ENCODE results near the gene PLEKHB2. TPM values are rescaled to one million over a fixed set of nuclear protein-coding genes. Genes with fewer than 3 reads are reported as not detected.
"Not testable (repeated sequence)": the region's sequence is repeated elsewhere in the genome, so short reads cannot be mapped to it uniquely, and the experiment has no call there.

Gene PLEKHB2
- total and polyA plus RNA-seq, 7 donors = 28.8 to 160 (median 39.6) TPM

DNA sequence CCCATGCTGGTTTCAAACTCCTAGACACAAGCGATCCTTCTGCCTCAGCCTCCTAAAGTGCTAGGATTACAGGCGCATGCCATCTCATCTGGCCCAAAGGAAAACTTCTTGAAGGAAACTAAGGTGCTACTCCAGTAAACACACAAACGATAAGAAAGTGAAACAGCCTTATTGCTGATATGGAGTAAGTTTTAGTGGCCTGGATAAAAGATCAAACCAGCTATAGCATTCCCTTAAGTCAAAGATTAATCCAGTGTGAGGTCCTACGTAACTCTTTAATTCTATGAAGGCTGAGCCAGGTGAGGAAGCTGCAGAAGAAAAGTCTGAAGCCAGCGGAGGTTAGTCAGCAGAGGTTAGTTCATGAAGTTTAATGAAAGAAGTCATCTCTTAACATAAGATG, 63.4 kb downstream of the PLEKHB2 start:
- Histone ChIP-seq H3K9me3 (no peaks in the 10 kb centered on the region), H3K4me3 (no peak overlapping the region), H3K4me1 (no peaks in the 10 kb centered on the region), H3K36me3 (no peaks in the 10 kb centered on the region), H3K27ac (no peak overlapping the region), H3K27me3 (no peaks in the 10 kb centered on the region)
- intact Hi-C loops (cut with DNase I) = no loop called here
- WGBS, 2 donors = 25 to 68% methylated on average over 5 of the region's 5 CpGs
- TF ChIP-seq EP300 (IDR thresholded peaks at IDR 0.05) (no peak), POLR2AphosphoS5 (IDR thresholded peaks at IDR 0.05) (no peak), POLR2A (IDR thresholded peaks at IDR 0.05) (no peak)
- TF ChIP-seq, protein P1, sequence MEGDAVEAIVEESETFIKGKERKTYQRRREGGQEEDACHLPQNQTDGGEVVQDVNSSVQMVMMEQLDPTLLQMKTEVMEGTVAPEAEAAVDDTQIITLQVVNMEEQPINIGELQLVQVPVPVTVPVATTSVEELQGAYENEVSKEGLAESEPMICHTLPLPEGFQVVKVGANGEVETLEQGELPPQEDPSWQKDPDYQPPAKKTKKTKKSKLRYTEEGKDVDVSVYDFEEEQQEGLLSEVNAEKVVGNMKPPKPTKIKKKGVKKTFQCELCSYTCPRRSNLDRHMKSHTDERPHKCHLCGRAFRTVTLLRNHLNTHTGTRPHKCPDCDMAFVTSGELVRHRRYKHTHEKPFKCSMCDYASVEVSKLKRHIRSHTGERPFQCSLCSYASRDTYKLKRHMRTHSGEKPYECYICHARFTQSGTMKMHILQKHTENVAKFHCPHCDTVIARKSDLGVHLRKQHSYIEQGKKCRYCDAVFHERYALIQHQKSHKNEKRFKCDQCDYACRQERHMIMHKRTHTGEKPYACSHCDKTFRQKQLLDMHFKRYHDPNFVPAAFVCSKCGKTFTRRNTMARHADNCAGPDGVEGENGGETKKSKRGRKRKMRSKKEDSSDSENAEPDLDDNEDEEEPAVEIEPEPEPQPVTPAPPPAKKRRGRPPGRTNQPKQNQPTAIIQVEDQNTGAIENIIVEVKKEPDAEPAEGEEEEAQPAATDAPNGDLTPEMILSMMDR (IDR thresholded peaks at IDR 0.05) = no peak
- no peak for DNase-seq

DNA sequence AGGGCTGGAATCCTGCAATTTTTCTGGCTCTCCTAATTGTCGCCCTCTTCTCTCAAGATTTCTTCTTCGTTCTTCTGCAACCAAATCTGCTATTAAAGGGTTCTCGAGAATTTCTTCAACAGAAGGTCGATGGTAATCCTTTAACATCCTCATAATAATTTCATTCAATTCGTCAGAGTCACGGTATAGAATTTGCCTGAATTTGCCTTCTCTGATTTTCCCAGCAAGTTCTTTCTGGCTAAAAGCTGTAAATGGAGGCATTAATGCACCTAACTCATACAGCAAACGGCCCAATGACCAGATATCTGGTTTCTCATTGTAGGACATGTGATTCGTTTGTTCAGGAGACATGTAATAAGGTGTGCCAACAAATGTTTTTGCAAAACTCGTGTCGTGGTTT, 72.9 kb downstream of the PLEKHB2 start:
- H3K4me1 ChIP-seq; H3K4me3 ChIP-seq; DNase-seq; H3K27me3 ChIP-seq; H3K36me3 ChIP-seq; H3K9me3 ChIP-seq; H3K27ac ChIP-seq; intact Hi-C loops (cut with DNase I): not testable (repeated sequence)
- 80 to 84% methylated on average over 10 of the region's 10 CpGs for WGBS, 2 donors

DNA sequence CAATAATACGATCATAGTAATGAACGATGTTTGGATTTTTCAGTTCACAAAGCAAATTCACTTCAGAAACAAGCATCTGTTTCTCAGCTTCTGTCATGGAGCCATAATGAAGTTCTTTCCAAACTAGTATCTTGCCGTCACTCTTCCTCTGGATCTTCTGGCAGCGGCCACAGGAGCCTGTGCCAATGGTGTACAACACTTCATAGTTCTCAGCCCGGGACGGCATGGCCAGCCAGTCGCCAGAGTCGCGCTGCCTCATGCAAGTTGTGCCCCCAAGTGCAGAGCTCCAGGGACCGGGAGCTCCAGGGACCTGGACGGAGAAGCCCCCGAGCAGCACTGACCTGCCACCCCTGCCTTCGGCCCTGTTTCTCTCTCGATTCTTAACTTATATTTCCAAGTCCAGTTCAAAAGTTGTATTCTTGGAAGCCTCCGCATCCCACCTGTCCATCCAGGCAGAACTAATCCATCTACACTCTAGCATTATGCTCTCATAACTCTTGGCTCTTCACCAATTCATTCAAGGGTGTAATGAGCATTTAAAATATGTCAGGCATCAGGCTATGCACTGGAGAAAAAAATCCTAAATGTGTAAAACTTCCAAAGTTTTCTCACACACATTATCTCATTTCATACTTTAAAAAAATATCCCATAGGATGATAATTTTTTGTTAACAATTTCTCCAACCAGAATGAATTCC, 73.7 kb downstream of the PLEKHB2 start:
- H3K9me3 ChIP-seq; DNase-seq; H3K4me1 ChIP-seq; intact Hi-C loops (cut with DNase I); H3K27me3 ChIP-seq; H3K36me3 ChIP-seq; H3K4me3 ChIP-seq; H3K27ac ChIP-seq: not testable (repeated sequence)
- WGBS, 2 donors = 89 to 91% methylated on average over 15 of the region's 15 CpGs

GRCh38 chr2:131181451-131181850, 76.3 kb downstream of the PLEKHB2 start:
- intact Hi-C loops (cut with DNase I); H3K27ac ChIP-seq: not testable (repeated sequence)
- 80 to 83% methylated on average over 4 of the region's 4 CpGs for WGBS, 2 donors

GRCh38 chr2:131193421-131193820, 88.3 kb downstream of the PLEKHB2 start:
- DNase-seq; H3K36me3 ChIP-seq; intact Hi-C loops (cut with DNase I); H3K27me3 ChIP-seq; H3K4me3 ChIP-seq; H3K27ac ChIP-seq; H3K9me3 ChIP-seq; H3K4me1 ChIP-seq: not testable (repeated sequence)
- 24 to 34% methylated on average over 3 of the region's 3 CpGs for WGBS, 2 donors

More at GRCh38 chr2:131181451-131181850, 76.3 kb downstream of the PLEKHB2 start:
- DNase-seq, H3K36me3 ChIP-seq, H3K4me3 ChIP-seq, H3K4me1 ChIP-seq, H3K27me3 ChIP-seq, H3K9me3 ChIP-seq: not testable (repeated sequence)

DNA sequence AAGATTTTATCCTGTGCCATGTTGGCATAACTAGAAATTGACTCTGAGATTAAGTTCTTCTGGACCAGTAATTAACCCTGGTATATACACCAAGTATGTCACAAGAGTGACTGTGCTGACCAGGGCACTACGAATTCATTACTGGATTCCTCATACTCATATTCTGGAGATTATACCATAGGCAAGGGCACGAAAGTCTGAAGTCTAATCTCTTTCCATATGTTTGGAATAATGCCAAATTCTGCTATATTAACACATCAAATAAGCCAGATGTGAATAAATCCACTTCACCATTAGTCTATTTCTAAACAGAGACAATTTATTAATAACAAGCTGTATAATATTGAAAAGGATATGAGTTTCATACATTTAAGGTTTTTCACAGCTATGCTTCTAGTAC, 91.0 kb downstream of the PLEKHB2 start:
- H3K36me3 ChIP-seq; H3K4me3 ChIP-seq; H3K4me1 ChIP-seq; intact Hi-C loops (cut with DNase I); H3K27ac ChIP-seq; H3K27me3 ChIP-seq; DNase-seq; H3K9me3 ChIP-seq: not testable (repeated sequence)
- WGBS, 2 donors = 31 to 53% methylated on average over 2 of the region's 2 CpGs

Small RNAs within 50 kb of the gene (small RNA-seq; reads per million reads assigned to genes)
- 0 reads per million in 3 donors for gene AC009477.1

Other genes starting within 250 kb of the PLEKHB2 start
- gene FAM168B, start 11.9 kb upstream of the PLEKHB2 start, total RNA-seq = 100 to 1,000 TPM; 125 to 153 (median 136) TPM
- gene FAM168B, start 11.9 kb upstream of the PLEKHB2 start, polyA plus RNA-seq = 10 to 100 TPM; 29.1 to 54.7 (median 30.0) TPM
- gene POTEE, start 104.2 kb downstream of the PLEKHB2 start, total RNA-seq = not detected
- not detected for gene POTEE, start 104.2 kb downstream of the PLEKHB2 start, polyA plus RNA-seq

Data from sigmoid colon (tissue), 7 donors.